ENCODE measurements around the gene LMAN2.

DNA sequence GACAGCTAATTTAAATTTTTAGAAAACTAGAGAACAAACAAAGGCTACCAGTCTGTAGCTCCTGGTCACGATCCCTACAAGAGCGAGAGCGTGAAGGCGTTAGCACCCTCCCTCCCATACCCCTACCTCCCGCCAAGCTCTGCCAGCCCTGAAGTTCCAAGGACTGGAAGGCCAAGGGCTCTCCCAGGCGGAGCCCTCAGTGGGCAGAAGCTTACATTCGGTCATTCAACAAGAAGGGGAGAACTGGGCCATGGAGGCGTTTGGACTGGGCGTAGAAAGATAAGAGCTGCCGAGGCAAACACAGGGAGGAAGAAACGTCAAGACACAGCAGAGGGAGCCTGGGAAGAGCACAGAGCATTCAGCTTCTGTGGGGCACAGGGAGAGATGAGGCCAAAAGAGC, 42.7 kb downstream of the LMAN2 start:
- TF ChIP-seq, protein P1, sequence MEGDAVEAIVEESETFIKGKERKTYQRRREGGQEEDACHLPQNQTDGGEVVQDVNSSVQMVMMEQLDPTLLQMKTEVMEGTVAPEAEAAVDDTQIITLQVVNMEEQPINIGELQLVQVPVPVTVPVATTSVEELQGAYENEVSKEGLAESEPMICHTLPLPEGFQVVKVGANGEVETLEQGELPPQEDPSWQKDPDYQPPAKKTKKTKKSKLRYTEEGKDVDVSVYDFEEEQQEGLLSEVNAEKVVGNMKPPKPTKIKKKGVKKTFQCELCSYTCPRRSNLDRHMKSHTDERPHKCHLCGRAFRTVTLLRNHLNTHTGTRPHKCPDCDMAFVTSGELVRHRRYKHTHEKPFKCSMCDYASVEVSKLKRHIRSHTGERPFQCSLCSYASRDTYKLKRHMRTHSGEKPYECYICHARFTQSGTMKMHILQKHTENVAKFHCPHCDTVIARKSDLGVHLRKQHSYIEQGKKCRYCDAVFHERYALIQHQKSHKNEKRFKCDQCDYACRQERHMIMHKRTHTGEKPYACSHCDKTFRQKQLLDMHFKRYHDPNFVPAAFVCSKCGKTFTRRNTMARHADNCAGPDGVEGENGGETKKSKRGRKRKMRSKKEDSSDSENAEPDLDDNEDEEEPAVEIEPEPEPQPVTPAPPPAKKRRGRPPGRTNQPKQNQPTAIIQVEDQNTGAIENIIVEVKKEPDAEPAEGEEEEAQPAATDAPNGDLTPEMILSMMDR (IDR thresholded peaks at IDR 0.05): no peak
- no peak for TF ChIP-seq POLR2AphosphoS5 (IDR thresholded peaks at IDR 0.05; ENCODE audit: insufficient read depth in 1 of 2, low read depth in 1 of 2)
